ENCODE measurements around the gene CSF1R.

CSF1R gene

GRCh38 chr5:150108711-150109514 is 22.6 kb upstream of the CSF1R start:
- no peak overlapping the region for H3K27ac ChIP-seq
- no peak for TF ChIP-seq CTCF (conservative IDR thresholded peaks at IDR 0.05)
- no peak for TF ChIP-seq ZFX (IDR thresholded peaks at IDR 0.05)

GRCh38 chr5:150107909-150108447 is 21.6 kb upstream of the CSF1R start:
- no peak for TF ChIP-seq CTCF (conservative IDR thresholded peaks at IDR 0.05)
- TF ChIP-seq ZFX (IDR thresholded peaks at IDR 0.05) = no peak
- no peak overlapping the region for H3K27ac ChIP-seq

- TF ChIP-seq ZFX (IDR thresholded peaks at IDR 0.05) (no peak), CTCF (conservative IDR thresholded peaks at IDR 0.05) (no peak)
- no peak overlapping the region for H3K27ac ChIP-seq
These were observed 20.5 kb upstream of the CSF1R start for GRCh38 chr5:150106674-150107426.

- TF ChIP-seq CTCF (conservative IDR thresholded peaks at IDR 0.05) (no peak), ZFX (IDR thresholded peaks at IDR 0.05) (no peak)
- H3K27ac ChIP-seq = no peak overlapping the region
These were observed 19.7 kb upstream of the CSF1R start for GRCh38 chr5:150105928-150106615.

- H3K27ac ChIP-seq = no peak overlapping the region
- TF ChIP-seq CTCF (conservative IDR thresholded peaks at IDR 0.05) (no peak), ZFX (IDR thresholded peaks at IDR 0.05) (no peak)
These were observed 18.2 kb upstream of the CSF1R start for GRCh38 chr5:150104550-150104870.

- TF ChIP-seq CTCF (conservative IDR thresholded peaks at IDR 0.05) (no peak), ZFX (IDR thresholded peaks at IDR 0.05) (no peak)
- H3K27ac ChIP-seq = no peak overlapping the region
These were observed 17.6 kb upstream of the CSF1R start for GRCh38 chr5:150103678-150104549.

Measured in C4-2B (cell line).